ENCODE measurements around the gene SENP1. TPM values are rescaled to one million over a fixed set of nuclear protein-coding genes. Genes with fewer than 3 reads are reported as not detected.

The SENP1 gene
- total and polyA plus RNA-seq, 9 donors = 6.2 to 28.9 (median 19.7) TPM

DNA sequence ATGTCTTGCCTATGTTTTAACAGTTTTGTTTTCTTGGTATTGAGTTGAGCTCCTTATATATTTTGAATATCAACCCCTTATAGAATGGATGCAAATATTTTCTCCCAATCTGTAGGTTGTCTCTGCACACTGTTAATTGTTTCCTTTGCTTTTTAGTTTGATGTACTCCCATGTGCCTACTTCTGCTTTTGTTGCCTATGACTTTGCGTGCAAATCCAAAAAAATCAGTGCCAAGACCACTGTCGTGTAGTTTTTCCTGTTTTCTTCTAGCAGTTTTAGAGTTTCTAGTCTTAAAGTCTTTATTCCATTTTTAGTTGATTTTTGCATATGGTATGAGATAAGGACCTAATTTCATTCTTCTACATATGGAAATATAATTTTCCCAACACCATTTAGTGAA, 28.8 kb downstream of the SENP1 start:
- Histone ChIP-seq H3K36me3 (no peaks in the 10 kb centered on the region), H3K27me3 (no peaks in the 10 kb centered on the region), H3K27ac (no peak overlapping the region), H3K4me3 (no peak overlapping the region), H3K4me1 (ENCODE audit: insufficient read depth) (no peaks in the 10 kb centered on the region), H3K9me3 (no peaks in the 10 kb centered on the region)
- TF ChIP-seq, protein P1, sequence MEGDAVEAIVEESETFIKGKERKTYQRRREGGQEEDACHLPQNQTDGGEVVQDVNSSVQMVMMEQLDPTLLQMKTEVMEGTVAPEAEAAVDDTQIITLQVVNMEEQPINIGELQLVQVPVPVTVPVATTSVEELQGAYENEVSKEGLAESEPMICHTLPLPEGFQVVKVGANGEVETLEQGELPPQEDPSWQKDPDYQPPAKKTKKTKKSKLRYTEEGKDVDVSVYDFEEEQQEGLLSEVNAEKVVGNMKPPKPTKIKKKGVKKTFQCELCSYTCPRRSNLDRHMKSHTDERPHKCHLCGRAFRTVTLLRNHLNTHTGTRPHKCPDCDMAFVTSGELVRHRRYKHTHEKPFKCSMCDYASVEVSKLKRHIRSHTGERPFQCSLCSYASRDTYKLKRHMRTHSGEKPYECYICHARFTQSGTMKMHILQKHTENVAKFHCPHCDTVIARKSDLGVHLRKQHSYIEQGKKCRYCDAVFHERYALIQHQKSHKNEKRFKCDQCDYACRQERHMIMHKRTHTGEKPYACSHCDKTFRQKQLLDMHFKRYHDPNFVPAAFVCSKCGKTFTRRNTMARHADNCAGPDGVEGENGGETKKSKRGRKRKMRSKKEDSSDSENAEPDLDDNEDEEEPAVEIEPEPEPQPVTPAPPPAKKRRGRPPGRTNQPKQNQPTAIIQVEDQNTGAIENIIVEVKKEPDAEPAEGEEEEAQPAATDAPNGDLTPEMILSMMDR (IDR thresholded peaks at IDR 0.05) = no peak
- TF ChIP-seq EP300 (IDR thresholded peaks at IDR 0.05) (no peak), POLR2A (IDR thresholded peaks at IDR 0.05) (no peak)
- DNase-seq = no peak
- WGBS, 3 donors = 91 to 99% (median 97%) methylated on average over 2 of the region's 2 CpGs
- intact Hi-C loops (cut with DNase I) = no loop called here

DNA sequence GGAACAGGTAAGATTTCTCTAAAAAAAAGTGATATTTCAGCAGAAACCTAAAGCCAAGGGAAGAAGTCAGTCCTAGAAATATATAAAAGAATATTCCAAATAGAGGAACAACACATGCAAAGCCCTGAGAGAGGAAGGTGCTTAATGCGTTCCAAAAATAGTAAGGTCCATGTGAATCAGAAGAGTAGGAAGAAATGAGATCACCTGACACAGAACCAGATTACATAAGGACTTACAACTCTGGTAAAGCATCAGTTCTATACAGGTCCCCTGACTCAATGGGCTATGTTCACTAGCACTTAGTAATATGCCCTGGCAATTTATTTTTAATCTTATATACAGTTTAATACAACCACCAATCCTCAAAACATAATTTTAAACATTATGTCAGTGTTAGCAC, 30.0 kb downstream of the SENP1 start:
- 80 to 95% (median 90%) methylated on average over 1 of the region's 1 CpG for WGBS, 3 donors
- Histone ChIP-seq H3K36me3 (no peaks in the 10 kb centered on the region), H3K9me3 (no peaks in the 10 kb centered on the region), H3K27ac (no peak overlapping the region), H3K4me3 (no peak overlapping the region), H3K4me1 (ENCODE audit: insufficient read depth) (no peaks in the 10 kb centered on the region), H3K27me3 (no peaks in the 10 kb centered on the region)
- TF ChIP-seq EP300 (IDR thresholded peaks at IDR 0.05) = no peak
- TF ChIP-seq, protein P1 (IDR thresholded peaks at IDR 0.05) = no peak
- no peak for TF ChIP-seq POLR2A (IDR thresholded peaks at IDR 0.05)
- intact Hi-C loops (cut with DNase I) = no loop called here
- DNase-seq = no peak

DNA sequence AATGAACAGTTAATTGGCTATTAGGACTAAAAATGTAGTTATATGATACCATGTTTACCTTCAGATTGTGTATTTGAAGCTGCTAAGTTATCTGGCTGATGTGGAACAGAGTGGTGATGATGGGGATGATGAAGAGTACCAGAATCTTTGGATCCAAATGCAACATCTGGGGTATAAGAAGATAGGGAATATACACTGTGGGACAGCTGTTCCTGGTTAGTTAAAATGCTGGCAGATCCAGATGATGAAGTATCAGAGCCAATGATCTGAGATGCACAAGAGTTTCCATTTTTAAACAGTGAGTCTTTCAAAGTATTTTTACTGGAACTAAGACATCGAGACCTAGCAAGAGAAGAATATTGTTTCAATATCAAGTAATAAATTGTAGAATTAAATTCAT, 31.6 kb downstream of the SENP1 start:
- Histone ChIP-seq H3K27ac (no peak overlapping the region), H3K27me3 (no peaks in the 10 kb centered on the region), H3K4me3 (no peak overlapping the region), H3K9me3 (no peaks in the 10 kb centered on the region), H3K4me1 (ENCODE audit: insufficient read depth) (no peaks in the 10 kb centered on the region), H3K36me3 (no peaks in the 10 kb centered on the region)
- TF ChIP-seq, protein P1 (IDR thresholded peaks at IDR 0.05) = no peak
- WGBS, 3 donors = 90 to 93% (median 91%) methylated on average over 1 of the region's 1 CpG
- intact Hi-C loops (cut with DNase I) = no loop called here
- no peak for DNase-seq

DNA sequence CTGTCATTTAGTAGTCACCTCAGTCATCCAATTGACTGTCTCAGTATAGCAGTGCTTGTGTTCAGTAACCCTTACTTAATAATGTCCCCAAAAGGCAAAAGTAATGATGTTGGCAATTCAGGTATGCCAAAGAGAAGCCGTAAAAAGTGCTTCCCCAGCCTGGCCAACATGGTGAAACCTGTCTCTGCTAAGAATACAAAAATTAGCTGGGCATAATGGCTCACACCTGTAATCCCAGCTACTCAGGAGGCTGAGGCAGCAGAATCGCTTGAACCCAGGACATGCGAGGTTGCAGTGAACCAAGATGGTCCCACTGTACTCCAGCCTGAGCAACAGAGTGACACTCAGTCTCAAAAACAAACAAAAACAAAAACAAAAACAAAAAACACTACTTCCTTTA, 33.6 kb downstream of the SENP1 start:
- no peaks in the 10 kb centered on the region for H3K27me3 ChIP-seq
- no peak overlapping the region for H3K4me3 ChIP-seq
- H3K27ac ChIP-seq = no peak overlapping the region
- no peaks in the 10 kb centered on the region for H3K9me3 ChIP-seq
- H3K36me3 ChIP-seq = no peaks in the 10 kb centered on the region
- intact Hi-C loops (cut with DNase I) = no loop called here
- WGBS, 3 donors = 96 to 100% (median 99%) methylated on average over 3 of the region's 3 CpGs
- DNase-seq = no peak
- H3K4me1 ChIP-seq (ENCODE audit: insufficient read depth) = no peaks in the 10 kb centered on the region
- TF ChIP-seq, protein P1 (IDR thresholded peaks at IDR 0.05) = no peak
- TF ChIP-seq POLR2A (IDR thresholded peaks at IDR 0.05) (no peak), EP300 (IDR thresholded peaks at IDR 0.05) (no peak)

DNA sequence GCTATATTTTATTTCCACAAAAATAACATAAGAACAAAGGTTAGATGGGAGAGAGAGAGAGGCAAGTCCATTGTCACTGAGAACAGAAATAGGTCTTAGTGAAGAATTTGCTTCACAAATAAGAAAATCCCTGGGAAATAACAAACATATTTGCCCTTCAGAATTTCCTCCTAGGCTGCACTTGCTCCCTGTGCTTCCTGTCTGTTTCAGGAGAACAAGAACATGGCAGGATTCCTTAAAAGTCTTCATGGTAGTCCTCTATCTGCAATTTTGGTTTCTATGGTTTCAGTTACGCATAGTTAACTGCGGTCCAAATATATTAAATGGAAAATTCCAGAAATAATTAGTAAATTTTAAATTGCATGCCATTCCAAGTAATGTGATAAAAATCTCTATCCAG, 34.1 kb downstream of the SENP1 start:
- no peaks in the 10 kb centered on the region for H3K27me3 ChIP-seq
- H3K36me3 ChIP-seq = no peaks in the 10 kb centered on the region
- no peak for DNase-seq
- intact Hi-C loops (cut with DNase I) = no loop called here
- no peak overlapping the region for H3K4me3 ChIP-seq
- no peak for TF ChIP-seq POLR2A (IDR thresholded peaks at IDR 0.05)
- TF ChIP-seq, protein P1 (IDR thresholded peaks at IDR 0.05) = no peak
- TF ChIP-seq EP300 (IDR thresholded peaks at IDR 0.05) = no peak
- no peaks in the 10 kb centered on the region for H3K4me1 ChIP-seq (ENCODE audit: insufficient read depth)
- WGBS, 3 donors = 95 to 99% (median 97%) methylated on average over 2 of the region's 2 CpGs
- H3K27ac ChIP-seq = no peak overlapping the region
- no peaks in the 10 kb centered on the region for H3K9me3 ChIP-seq

Data from ovary (tissue), 9 donors.